HG02642 (cell line): ENCODE results near the gene TSHZ2.

Source experiments
- ATAC-seq: cut with Tn5 transposase; IDR thresholded peaks from one replicate; pipeline ENCODE4 v1.9.1; 2021; ENCODE audit warnings: mild to moderate bottlenecking; ENCODE audit not compliant: unreplicated experiment, poor library complexity

The TSHZ2 gene

GRCh38 chr20:53055367-53056067 is 83.4 kb downstream of the TSHZ2 start:
- ATAC-seq = no peak

GRCh38 chr20:53057579-53057978 is 85.4 kb downstream of the TSHZ2 start:
- no peak for ATAC-seq

- no peak for ATAC-seq
Observed at GRCh38 chr20:53059848-53060247, 87.7 kb downstream of the TSHZ2 start.

- ATAC-seq = no peak
Observed at GRCh38 chr20:53061192-53062108, 89.3 kb downstream of the TSHZ2 start.

- no peak for ATAC-seq
Observed at GRCh38 chr20:53064935-53065334, 92.8 kb downstream of the TSHZ2 start.

GRCh38 chr20:53068241-53068640 is 96.1 kb downstream of the TSHZ2 start:
- no peak for ATAC-seq

- no peak for ATAC-seq
Observed at GRCh38 chr20:53069132-53069531, 97.0 kb downstream of the TSHZ2 start.

GRCh38 chr20:53070224-53070623 is 98.1 kb downstream of the TSHZ2 start:
- ATAC-seq = no peak

- ATAC-seq = no peak
Observed at GRCh38 chr20:53070706-53071392, 98.7 kb downstream of the TSHZ2 start.

GRCh38 chr20:53071833-53072232 is 99.7 kb downstream of the TSHZ2 start:
- ATAC-seq = no peak

- ATAC-seq = no peak
Observed at GRCh38 chr20:53072923-53073579, 100.9 kb downstream of the TSHZ2 start.

- no peak for ATAC-seq
Observed at GRCh38 chr20:53073636-53074415, 101.7 kb downstream of the TSHZ2 start.

- ATAC-seq = no peak
Observed at GRCh38 chr20:53074811-53075314, 102.7 kb downstream of the TSHZ2 start.

- ATAC-seq = no peak
Observed at GRCh38 chr20:53076668-53077067, 104.5 kb downstream of the TSHZ2 start.

GRCh38 chr20:53077373-53078205 is 105.4 kb downstream of the TSHZ2 start:
- ATAC-seq = no peak

GRCh38 chr20:53078761-53079160 is 106.6 kb downstream of the TSHZ2 start:
- no peak for ATAC-seq

GRCh38 chr20:53079261-53079691 is 107.1 kb downstream of the TSHZ2 start:
- no peak for ATAC-seq

GRCh38 chr20:53079828-53080686 is 107.9 kb downstream of the TSHZ2 start:
- ATAC-seq = no peak
